Erythroblast (primary cell): ENCODE measurements around the gene MAD1L1.

Source experiments
- GATA1 ChIP-seq: IDR thresholded peaks from 2 replicates; pipeline ENCODE4 v1.6.1; 2011; ENCODE audit warnings: low read depth, mild to moderate bottlenecking, control low read depth, low read length, moderate library complexity
- POLR2A ChIP-seq: IDR thresholded peaks from 2 replicates; pipeline ENCODE4 v1.6.1; 2011; ENCODE audit warnings: mild to moderate bottlenecking, low read length

- TF ChIP-seq POLR2A (no peak), GATA1 (no peak)
Observed at GRCh38 chr7:1975581-1975980, 257.2 kb downstream of the MAD1L1 start.
